GM12878 (cell line): ENCODE data around the gene SDK2. TPM values are rescaled to one million over a fixed set of nuclear protein-coding genes. Genes with fewer than 3 reads are reported as not detected.

Experiments
- ATAC-seq: fragments of 200-7000 bp; cut with Tn5 transposase; 3 replicates; pipeline ENCODE4 v1.9.1; 2020; ENCODE audit warnings: mild to moderate bottlenecking, moderate library complexity
- BruUV-seq: library from RNA; stranded (reverse); fragments of 400-500 nt; replicated peaks from 2 replicates; lab custom pipeline; 2021; lab: Mats Ljungman, UMichigan
- CTCF ChIA-PET: fragments of 300-600 bp; sonication (Branson Sonifier 250); formaldehyde crosslinking; extraction: SDS; loops from one replicate; lab custom pipeline; 2021; ENCODE audit warnings: inconsistent platforms; lab: Yijun Ruan, JAX
- POLR2A ChIA-PET: fragments of 350-600 bp; formaldehyde crosslinking; extraction: SDS; loops from one replicate; lab custom pipeline; 2021; ENCODE audit warnings: inconsistent platforms; lab: Charles Lee
- RAD21 ChIA-PET: fragments of 300-600 bp; sonication (Branson Sonifier 250); formaldehyde crosslinking; loops from one replicate; lab custom pipeline; 2023; ENCODE audit warnings: antibody characterized with exemption; ENCODE audit not compliant: unreplicated experiment; lab: Charles Lee
- SMC1A ChIA-PET: fragments of 300-600 bp; sonication (Branson Sonifier 250); formaldehyde crosslinking; loops from one replicate; lab custom pipeline; 2023; ENCODE audit not compliant: unreplicated experiment, uncharacterized antibody; lab: Charles Lee
- DNase-seq: peaks from one replicate; pipeline ENCODE4 v3.0.0-alpha.2; 2011; ENCODE audit warnings: low read depth, low spot score
- FAIRE-seq: peaks from 3 replicates; lab custom pipeline; 2011; peaks lifted over from hg19 to GRCh38; lab: Jason Lieb, UNC
- H2AFZ ChIP-seq: 2 replicates; pipeline ENCODE4 v1.6.0; 2011; ENCODE audit warnings: low read depth, low read length, control low read depth; ENCODE audit not compliant: control insufficient read depth
- H3K27ac ChIP-seq: 2 replicates; pipeline ENCODE4 v1.5.1; 2011; ENCODE audit warnings: control low read depth; ENCODE audit not compliant: control insufficient read depth, insufficient read depth
- H3K27me3 ChIP-seq, 2 experiments: replicated peaks in 1 of 2; 2 replicates each; pipeline versions ENCODE4 v1.6.0 to v1.6.1; 2011; ENCODE audit warnings: low read length in 1 of 2; ENCODE audit not compliant: control insufficient read depth in 2 of 2, insufficient read depth in 2 of 2
- H3K36me3 ChIP-seq, 2 experiments: 2 replicates each; pipeline ENCODE4 v1.5.1; 2011; ENCODE audit warnings: low read length in 1 of 2; ENCODE audit not compliant: control insufficient read depth in 2 of 2, insufficient read depth in 2 of 2
- H3K4me1 ChIP-seq: 2 replicates; pipeline ENCODE4 v1.6.1; 2011; ENCODE audit warnings: mild to moderate bottlenecking, low read length, moderate library complexity, mixed read lengths; ENCODE audit not compliant: control insufficient read depth, insufficient read depth
- H3K4me2 ChIP-seq: 2 replicates; pipeline ENCODE4 v1.6.0; 2011; ENCODE audit warnings: control low read depth; ENCODE audit not compliant: control insufficient read depth, insufficient read depth
- H3K4me3 ChIP-seq: fragments of 200-600 bp; sonication (generic); 2 replicates; pipeline ENCODE4 v1.5.1; 2016
- H3K79me2 ChIP-seq: 2 replicates; pipeline ENCODE4 v1.6.0; 2011; ENCODE audit warnings: low read length; ENCODE audit not compliant: control insufficient read depth, insufficient read depth
- H3K9ac ChIP-seq: 2 replicates; pipeline ENCODE4 v1.8.0; 2011; ENCODE audit warnings: low read length, control low read depth, mixed read lengths; ENCODE audit not compliant: control insufficient read depth, insufficient read depth
- H3K9me3 ChIP-seq: replicated peaks from 3 replicates; pipeline ENCODE4 v1.5.1; 2011; ENCODE audit warnings: mild to moderate bottlenecking, low read length; ENCODE audit not compliant: control insufficient read depth, insufficient read depth
- H4K20me1 ChIP-seq: 2 replicates; pipeline ENCODE4 v1.6.0; 2011; ENCODE audit not compliant: control insufficient read depth, insufficient read depth
- ATF7 ChIP-seq: fragments of 450-650 bp; IDR thresholded peaks from 2 replicates; pipeline ENCODE4 v1.6.1; 2016; ENCODE audit warnings: low read depth, mild to moderate bottlenecking
- BMI1 ChIP-seq: fragments of 450-650 bp; IDR thresholded peaks from 2 replicates; pipeline ENCODE4 v1.6.1; 2016; ENCODE audit warnings: mild to moderate bottlenecking, moderate library complexity, borderline replicate concordance
- CBX3 ChIP-seq: fragments of 200-600 bp; sonication (generic); IDR thresholded peaks from 2 replicates; pipeline ENCODE4 v1.6.1; 2016; ENCODE audit warnings: low read depth, borderline replicate concordance
- GABPA ChIP-seq: IDR thresholded peaks from 2 replicates; pipeline ENCODE4 v1.6.1; 2014; ENCODE audit warnings: antibody characterized with exemption, low read depth, mild to moderate bottlenecking, inconsistent platforms
- IRF3 ChIP-seq: fragments of 450-650 bp; IDR thresholded peaks from 2 replicates; pipeline ENCODE4 v1.6.1; 2014; ENCODE audit warnings: mild to moderate bottlenecking
- NKRF ChIP-seq: fragments of 450-650 bp; conservative IDR thresholded peaks from 2 replicates; pipeline ENCODE4 v1.6.1; 2017; ENCODE audit warnings: mild to moderate bottlenecking, moderate library complexity
- NR2C2 ChIP-seq: IDR thresholded peaks from 2 replicates; pipeline ENCODE4 v1.6.1; 2011; ENCODE audit warnings: borderline replicate concordance, low read depth; ENCODE audit not compliant: control insufficient read depth, insufficient read length
- NRF1 ChIP-seq: conservative IDR thresholded peaks from 2 replicates; pipeline ENCODE4 v1.6.1; 2011; ENCODE audit warnings: mild to moderate bottlenecking, low read depth, low read length, improper control_type of control experiment
- POLR2AphosphoS2 ChIP-seq: IDR thresholded peaks from 2 replicates; pipeline ENCODE4 v1.6.1; 2011; ENCODE audit warnings: low read depth, mild to moderate bottlenecking, low read length, improper control_type of control experiment, moderate library complexity
- POLR2AphosphoS5 ChIP-seq: IDR thresholded peaks from 2 replicates; pipeline ENCODE4 v1.6.1; 2011; ENCODE audit warnings: mild to moderate bottlenecking, low read length, inconsistent platforms
- POU2F2 ChIP-seq: IDR thresholded peaks from 3 replicates; pipeline ENCODE4 v1.6.1; 2011; ENCODE audit warnings: low read depth, mild to moderate bottlenecking, low read length, borderline replicate concordance
- SPI1 ChIP-seq: IDR thresholded peaks from 2 replicates; pipeline ENCODE4 v1.6.1; 2011; ENCODE audit warnings: low read depth, mild to moderate bottlenecking, low read length, moderate library complexity, borderline replicate concordance; ENCODE audit not compliant: insufficient read depth
- STAT3 ChIP-seq: IDR thresholded peaks from 2 replicates; pipeline ENCODE4 v1.6.1; 2011; ENCODE audit warnings: low read depth, low read length, improper control_type of control experiment
- SUPT20H ChIP-seq: IDR thresholded peaks from 2 replicates; pipeline ENCODE4 v1.6.1; 2011; ENCODE audit warnings: low read depth, mild to moderate bottlenecking, low read length, moderate library complexity, borderline replicate concordance; ENCODE audit not compliant: control insufficient read depth
- TCF7 ChIP-seq: IDR thresholded peaks from 2 replicates; pipeline ENCODE4 v1.6.1; 2014; ENCODE audit warnings: antibody characterized with exemption, borderline replicate concordance
- YY1 ChIP-seq: IDR thresholded peaks from 2 replicates; pipeline ENCODE4 v1.6.1; 2011; ENCODE audit warnings: low read depth, mild to moderate bottlenecking, low read length
- WGBS: methylation state at CpG from one replicate; pipeline ENCODE4 v1.1.6; 2016; ENCODE audit warnings: low lambda C conversion rate; ENCODE audit not compliant: insufficient replicate concordance, insufficient coverage; ENCODE audit errors: missing lambda C conversion rate; 5-methylcytosine and 5-hydroxymethylcytosine counted together
- in situ Hi-C: fragments of 300-500 bp; cut with MboI; formaldehyde crosslinking; loops from 9 replicates; pipeline ENCODE4 v1.14.3; 2018; ENCODE audit warnings: mixed read lengths
- intact Hi-C: fragments of 100-400 bp; cut with micrococcal nuclease; formaldehyde crosslinking; loops from one replicate; pipeline ENCODE4 v1.14.2; 2022; ENCODE audit not compliant: unreplicated experiment
- polyA plus RNA-seq, 11 experiments: library from polyadenylated mRNA; depleted of rRNA in 4 of 11; unstranded in 6 of 11; stranded (reverse) in 5 of 11; fragments of >200 nt; fragmentation: Nextera tagmentation in 4 of 11; fragmentation: Illumina TruSeq in 1 of 11; extraction: Ambion mirVana in 4 of 11; extraction: Trizol in 1 of 11; gene quantifications; 1 replicate in 1 of 11; 2 replicates in 10 of 11; pipeline versions ENCODE4 v1.2.1 to v1.2.3, GENCODE V29; 2011 to 2016; ENCODE audit warnings: inconsistent platforms in 2 of 11, missing spikeins in 2 of 11, low read depth in 1 of 11
- total RNA-seq, 4 experiments: library from RNA; depleted of rRNA in 3 of 4; stranded (reverse); fragments of >200 nt in 3 of 4; fragmentation: Illumina TruSeq in 1 of 4; extraction: Trizol in 1 of 4; gene quantifications; 2 replicates each; pipeline versions ENCODE4 v1.2.1 to v1.2.3, GENCODE V29; 2013 to 2021

Gene SDK2
- total and polyA plus RNA-seq, 10 of the 15 experiments (the other 5 are each of a cell fraction or from before 2014, with no cell fraction given), result 0.03 to 0.08 (median 0.03) TPM; not detected in 7

- ChIA-PET POLR2A (no interaction called here), RAD21 (no interaction called here)
- BruUV-seq, result no TSS peak
- no peak for ATAC-seq
- intact Hi-C loops, result no loop called here
- Histone ChIP-seq H3K9ac (no peak overlapping the region), H3K27ac (no peak overlapping the region), H3K36me3 (no peaks in the 10 kb centered on the region), H3K4me3 (no peak overlapping the region)
- TF ChIP-seq NKRF (no peak), CBX3 (no peak), POU2F2 (no peak), SPI1 (no peak), STAT3 (no peak), YY1 (no peak), NRF1 (no peak), GABPA (no peak), TCF7 (no peak), POLR2AphosphoS5 (no peak), POLR2AphosphoS2 (no peak), NR2C2 (no peak), SUPT20H (no peak), BMI1 (no peak), IRF3 (no peak), ATF7 (no peak)
- TF ChIP-seq, all 136 proteins: peak for 0
- CTCF ChIA-PET, result no interaction called here
- Histone ChIP-seq H3K4me1 (no peaks in the 10 kb centered on the region), H2AFZ (no peak overlapping the region), H3K4me2 (no peak overlapping the region), H3K27me3 (peaks cover 0 to 5% of the 10 kb centered on the region in 2 experiments; a peak in 2 of 4 replicates), H3K9me3 (no peaks in the 10 kb centered on the region), H3K79me2 (no peaks in the 10 kb centered on the region), H4K20me1 (no peaks in the 10 kb centered on the region)
- no peak for FAIRE-seq
- DNase-seq, result no peak
- in situ Hi-C loops, result no loop called here
- WGBS, result 38% methylated on average over 5 of the region's 5 CpGs
- SMC1A ChIA-PET, result no interaction called here
Measured at GRCh38 chr17:73522696-73523095, 121.5 kb downstream of the SDK2 start.
